Fibroblast of skin of left quadriceps (primary cell): ENCODE results near the gene UPK1A.
"Not testable (repeated sequence)": the region's sequence is repeated elsewhere in the genome, so short reads cannot be mapped to it uniquely, and the experiment has no call there.

Experiments used
- DNase-seq, 2 experiments: peaks; one replicate each; pipeline ENCODE4 v3.0.0-alpha.2; 2013; ENCODE audit warnings: low read depth in 2 of 2

The UPK1A gene

GRCh38 chr19:35644206-35644986, 21.9 kb upstream of the UPK1A start:
- DNase-seq = peak; percentile 75 to 83

GRCh38 chr19:35644987-35645679, 21.2 kb upstream of the UPK1A start:
- DNase-seq = peak in 1 of 2 experiments; percentile 13

GRCh38 chr19:35645680-35646511, 20.4 kb upstream of the UPK1A start:
- DNase-seq = no peak

GRCh38 chr19:35648017-35648961, 18.0 kb upstream of the UPK1A start, which contains the start of gene COX6B1:
Gene COX6B1 (plus strand): TSS chr19:35648323. CDS start chr19:35651244, 2,921 bp downstream.
- peak; percentile 92 for DNase-seq

- DNase-seq = no peak
These were observed 15.7 kb upstream of the UPK1A start for GRCh38 chr19:35650581-35650980.

GRCh38 chr19:35654828-35655227, 11.5 kb upstream of the UPK1A start:
- not testable (repeated sequence) for DNase-seq

- DNase-seq = no peak
These were observed 10.7 kb upstream of the UPK1A start for GRCh38 chr19:35655600-35655999.

GRCh38 chr19:35656700-35657099, 9.6 kb upstream of the UPK1A start:
- DNase-seq = no peak

- no peak for DNase-seq
These were observed 8.2 kb upstream of the UPK1A start for GRCh38 chr19:35657904-35658700.

- no peak for DNase-seq
These were observed 4.3 kb upstream of the UPK1A start for GRCh38 chr19:35661995-35662340.

- DNase-seq = no peak
These were observed 2.3 kb upstream of the UPK1A start for GRCh38 chr19:35663981-35664380.

GRCh38 chr19:35665157-35665556, 1.2 kb upstream of the UPK1A start:
- no peak for DNase-seq

- no peak for DNase-seq
These were observed 713 bp upstream of the UPK1A start for GRCh38 chr19:35665604-35666003.

GRCh38 chr19:35669566-35669965, 3.2 kb downstream of the UPK1A start:
- DNase-seq = no peak

- DNase-seq = no peak
These were observed 3.7 kb downstream of the UPK1A start for GRCh38 chr19:35669974-35670373.

- DNase-seq = no peak
These were observed 4.4 kb downstream of the UPK1A start for GRCh38 chr19:35670686-35671085.

GRCh38 chr19:35671818-35672217, 5.5 kb downstream of the UPK1A start:
- DNase-seq = no peak

GRCh38 chr19:35673121-35673804, 6.9 kb downstream of the UPK1A start:
- DNase-seq = no peak

- no peak for DNase-seq
These were observed 9.3 kb downstream of the UPK1A start for GRCh38 chr19:35675589-35676140.
